A673 (cell line): ENCODE measurements around the gene PDLIM3. TPM values are rescaled to one million over a fixed set of nuclear protein-coding genes. Genes with fewer than 3 reads are reported as not detected.

ENCODE experiments used
- BruUV-seq: library from RNA; stranded (reverse); fragments of 400-500 nt; replicated peaks from 2 replicates; lab custom pipeline; 2021; lab: Mats Ljungman, UMichigan
- CTCF ChIA-PET: fragments of 300-600 bp; sonication (Branson Sonifier 250); formaldehyde crosslinking; loops from one replicate; lab custom pipeline; 2022; ENCODE audit warnings: antibody characterized with exemption; lab: Charles Lee
- POLR2A ChIA-PET: fragments of 300-600 bp; sonication (Branson Sonifier 250); formaldehyde crosslinking; loops from one replicate; lab custom pipeline; 2022; ENCODE audit warnings: antibody characterized with exemption; ENCODE audit not compliant: low non-redundant PET; lab: Charles Lee
- DNase-seq: peaks from one replicate; pipeline ENCODE4 v3.0.0-alpha.2; 2015; ENCODE audit warnings: low spot score
- H3K27ac ChIP-seq: fragments of 200-600 bp; sonication (generic); 2 replicates; pipeline ENCODE4 v1.5.1; 2016; ENCODE audit warnings: mixed run types, low read depth, mild to moderate bottlenecking, mixed read lengths, antibody characterized with exemption, low read length; ENCODE audit not compliant: poor library complexity, severe bottlenecking
- H3K27me3 ChIP-seq: fragments of 200-600 bp; sonication (generic); replicated peaks from 2 replicates; pipeline ENCODE4 v1.6.1; 2017; ENCODE audit warnings: mixed run types, low read depth, mild to moderate bottlenecking, mixed read lengths, antibody characterized with exemption, low read length; ENCODE audit not compliant: insufficient read depth, poor library complexity
- H3K36me3 ChIP-seq: fragments of 200-600 bp; sonication (generic); 2 replicates; pipeline ENCODE4 v1.6.1; 2016; ENCODE audit warnings: mixed run types, mild to moderate bottlenecking, mixed read lengths, antibody characterized with exemption, low read length; ENCODE audit not compliant: insufficient read depth, poor library complexity, severe bottlenecking
- H3K4me1 ChIP-seq: fragments of 200-600 bp; sonication (generic); 2 replicates; pipeline ENCODE4 v1.6.1; 2017; ENCODE audit warnings: mixed run types, mild to moderate bottlenecking, mixed read lengths, antibody characterized with exemption, low read length; ENCODE audit not compliant: insufficient read depth, poor library complexity, severe bottlenecking
- H3K4me3 ChIP-seq: fragments of 200-600 bp; sonication (generic); 2 replicates; pipeline ENCODE4 v1.5.1; 2016; ENCODE audit warnings: low read depth, mixed run types, mild to moderate bottlenecking, mixed read lengths, low read length; ENCODE audit not compliant: poor library complexity, severe bottlenecking
- H3K9me3 ChIP-seq: fragments of 200-600 bp; sonication (generic); 2 replicates; pipeline ENCODE4 v1.6.1; 2016; ENCODE audit warnings: mixed run types, low read depth, mild to moderate bottlenecking, mixed read lengths, antibody characterized with exemption, low read length; ENCODE audit not compliant: poor library complexity, severe bottlenecking
- CTCF ChIP-seq: fragments of 300-800, 200-600 bp; sonication (generic); conservative IDR thresholded peaks from 2 replicates; pipeline ENCODE4 v1.5.1; 2017; ENCODE audit warnings: low read depth, mild to moderate bottlenecking, antibody characterized with exemption, low read length, moderate library complexity, mixed read lengths
- EZH2 ChIP-seq: fragments of 200-600 bp; sonication (generic); IDR thresholded peaks from 2 replicates; pipeline ENCODE4 v1.6.1; 2017; ENCODE audit warnings: borderline replicate concordance, low read depth, mild to moderate bottlenecking, mixed read lengths, antibody characterized with exemption, low read length; ENCODE audit not compliant: poor library complexity, severe bottlenecking
- intact Hi-C: fragments of 100-400 bp; cut with micrococcal nuclease; formaldehyde crosslinking; loops from one replicate; pipeline ENCODE4 v1.10.0; 2022; ENCODE audit not compliant: unreplicated experiment
- total RNA-seq: library from RNA; stranded (reverse); gene quantifications from 2 replicates; pipeline ENCODE4 v1.2.3, GENCODE V29; 2021

PDLIM3 gene
- total RNA-seq, 1 experiment from 2014 or later: not detected

GRCh38 chr4:185464183-185464582 lies 71.1 kb downstream of the PDLIM3 start:
- Histone ChIP-seq H3K27me3 (peaks cover 34% of the 10 kb centered on the region), H3K4me1 (no peaks in the 10 kb centered on the region), H3K9me3 (no peaks in the 10 kb centered on the region), H3K27ac (no peak overlapping the region), H3K36me3 (no peaks in the 10 kb centered on the region), H3K4me3 (no peak overlapping the region)
- no peak for DNase-seq
- BruUV-seq: no TSS peak
- TF ChIP-seq CTCF: no peak
- CTCF ChIA-PET: no interaction called here
- POLR2A ChIA-PET: no interaction called here
- intact Hi-C loops: no loop called here

GRCh38 chr4:185463541-185463940 lies 71.8 kb downstream of the PDLIM3 start:
- no TSS peak for BruUV-seq
- Histone ChIP-seq H3K27me3 (peaks cover 30% of the 10 kb centered on the region), H3K4me3 (no peak overlapping the region), H3K4me1 (no peaks in the 10 kb centered on the region), H3K27ac (no peak overlapping the region), H3K36me3 (no peaks in the 10 kb centered on the region), H3K9me3 (no peaks in the 10 kb centered on the region)
- intact Hi-C loops: no loop called here
- POLR2A ChIA-PET: no interaction called here
- TF ChIP-seq CTCF: no peak
- DNase-seq: no peak
- CTCF ChIA-PET: no interaction called here

GRCh38 chr4:185461565-185461964 lies 73.7 kb downstream of the PDLIM3 start:
- Histone ChIP-seq H3K27me3 (peaks cover 25% of the 10 kb centered on the region), H3K4me3 (no peak overlapping the region), H3K4me1 (no peaks in the 10 kb centered on the region), H3K27ac (no peak overlapping the region), H3K36me3 (no peaks in the 10 kb centered on the region), H3K9me3 (no peaks in the 10 kb centered on the region)
- no peak for DNase-seq
- TF ChIP-seq EZH2 (no peak), CTCF (no peak)
- intact Hi-C loops: no loop called here
- ChIA-PET CTCF (no interaction called here), POLR2A (no interaction called here)
- BruUV-seq: no TSS peak
